H1 (cell line): ENCODE data around the gene SCN10A. TPM values are rescaled to one million over a fixed set of nuclear protein-coding genes. Genes with fewer than 3 reads are reported as not detected.

Experiments used
- CTCF ChIA-PET: fragments of 300-600 bp; sonication (Branson Sonifier 250); formaldehyde crosslinking; loops from one replicate; lab custom pipeline; 2021; ENCODE audit not compliant: partially characterized antibody; lab: Charles Lee
- POLR2A ChIA-PET: fragments of 300-600 bp; sonication (Branson Sonifier 250); formaldehyde crosslinking; loops from one replicate; lab custom pipeline; 2021; ENCODE audit warnings: inconsistent platforms; ENCODE audit not compliant: partially characterized antibody; lab: Charles Lee
- DNase-seq, 2 experiments: peaks; one replicate each; pipeline versions ENCODE4 v3.0.0 to v3.0.0-alpha.2; 2010 to 2022; ENCODE audit warnings: low spot score in 2 of 2, low read depth in 1 of 2, mixed read lengths in 1 of 2
- FAIRE-seq: peaks from 2 replicates; lab custom pipeline; 2011; peaks lifted over from hg19 to GRCh38; lab: Jason Lieb, UNC
- H2AFZ ChIP-seq: 2 replicates; pipeline ENCODE4 v1.8.1; 2012; ENCODE audit warnings: low read length, inconsistent platforms
- H2AK5ac ChIP-seq: 2 replicates; pipeline ENCODE4 v1.6.1; 2013; ENCODE audit warnings: low read depth, low read length
- H2BK120ac ChIP-seq: replicated peaks from 2 replicates; pipeline ENCODE3; 2013; ENCODE audit warnings: low read depth, low read length, inconsistent platforms
- H2BK12ac ChIP-seq: 2 replicates; pipeline ENCODE4 v1.6.1; 2013; ENCODE audit warnings: low read depth, low read length
- H2BK15ac ChIP-seq: 2 replicates; pipeline ENCODE4 v1.6.1; 2013; ENCODE audit warnings: low read length
- H2BK20ac ChIP-seq: 2 replicates; pipeline ENCODE4 v1.6.1; 2013; ENCODE audit warnings: low read length
- H2BK5ac ChIP-seq: 2 replicates; pipeline ENCODE4 v1.6.1; 2013; ENCODE audit warnings: low read depth, low read length
- H3K14ac ChIP-seq: 2 replicates; pipeline ENCODE4 v1.6.1; 2013; ENCODE audit warnings: inconsistent platforms; ENCODE audit not compliant: insufficient read length
- H3K18ac ChIP-seq: 2 replicates; pipeline ENCODE4 v1.6.1; 2013; ENCODE audit warnings: low read length; ENCODE audit errors: extremely low read depth
- H3K23ac ChIP-seq: 2 replicates; pipeline ENCODE4 v1.6.1; 2013; ENCODE audit warnings: inconsistent platforms; ENCODE audit not compliant: insufficient read length
- H3K23me2 ChIP-seq: 2 replicates; pipeline ENCODE4 v1.6.1; 2013; ENCODE audit warnings: low read depth, low read length
- H3K27ac ChIP-seq: 2 replicates; pipeline ENCODE4 v1.6.1; 2011; ENCODE audit warnings: low read depth, low read length, inconsistent platforms
- H3K27me3 ChIP-seq, 4 experiments: replicated peaks in 1 of 4; 1 replicate in 1 of 4; 2 replicates in 3 of 4; pipeline versions ENCODE4 v1.6.1 to v1.8.1; 2011 to 2013; ENCODE audit warnings: low read length in 3 of 4, mild to moderate bottlenecking in 3 of 4, inconsistent platforms in 2 of 4, mixed read lengths in 2 of 4, moderate library complexity in 1 of 4; ENCODE audit not compliant: control insufficient read depth in 3 of 4, insufficient read depth in 3 of 4; ENCODE audit errors: extremely low read depth in 1 of 4
- H3K36me3 ChIP-seq, 4 experiments: 2 replicates each; pipeline versions ENCODE4 v1.6.1 to v1.8.1; 2011 to 2013; ENCODE audit warnings: mild to moderate bottlenecking in 4 of 4, low read length in 3 of 4, moderate library complexity in 2 of 4, control low read depth in 1 of 4, inconsistent platforms in 1 of 4; ENCODE audit not compliant: insufficient read depth in 4 of 4, control insufficient read depth in 2 of 4
- H3K4ac ChIP-seq: replicated peaks from 2 replicates; pipeline ENCODE3; 2013; ENCODE audit warnings: low read length, low read depth, mixed read lengths, inconsistent platforms; ENCODE audit not compliant: insufficient read length
- H3K4me1 ChIP-seq, 4 experiments: replicated peaks in 1 of 4; 1 replicate in 1 of 4; 2 replicates in 3 of 4; pipeline versions ENCODE4 v1.6.1 to v1.8.1; 2011 to 2013; ENCODE audit warnings: low read length in 3 of 4, inconsistent platforms in 2 of 4, mixed read lengths in 1 of 4; ENCODE audit not compliant: insufficient read depth in 4 of 4, control insufficient read depth in 3 of 4
- H3K4me2 ChIP-seq, 2 experiments: 2 replicates each; pipeline versions ENCODE4 v1.6.1 to v1.8.1; 2011 to 2013; ENCODE audit warnings: low read depth in 2 of 2, low read length in 2 of 2, control low read depth in 1 of 2, inconsistent platforms in 1 of 2, mild to moderate bottlenecking in 1 of 2; ENCODE audit not compliant: insufficient read depth in 1 of 2
- H3K4me3 ChIP-seq, 4 experiments: fragments of 200-600, 300-600 bp in 1 of 4; sonication (generic), shearing (Covaris generic), sonication (Bioruptor Twin) in 1 of 4; 2 replicates each; pipeline versions ENCODE4 v1.5.1 to v1.8.1; 2011 to 2016; ENCODE audit warnings: low read length in 4 of 4, low read depth in 3 of 4, control low read depth in 2 of 4, inconsistent platforms in 2 of 4, mild to moderate bottlenecking in 2 of 4, mixed read lengths in 1 of 4, moderate library complexity in 1 of 4; ENCODE audit not compliant: insufficient read depth in 2 of 4; ENCODE audit errors: extremely low read depth in 1 of 4
- H3K56ac ChIP-seq: replicated peaks from 2 replicates; pipeline ENCODE3; 2013; ENCODE audit warnings: low read depth, mild to moderate bottlenecking, mixed read lengths, low read length, inconsistent platforms; ENCODE audit not compliant: insufficient read length
- H3K79me1 ChIP-seq: 2 replicates; pipeline ENCODE4 v1.6.1; 2013; ENCODE audit warnings: low read depth, low read length, control low read depth
- H3K79me2 ChIP-seq, 2 experiments: 2 replicates each; pipeline versions ENCODE4 v1.6.1 to v1.8.1; 2012 to 2013; ENCODE audit warnings: low read length in 2 of 2, mild to moderate bottlenecking in 2 of 2, inconsistent platforms in 1 of 2; ENCODE audit not compliant: insufficient read depth in 2 of 2, control insufficient read depth in 1 of 2
- H3K9ac ChIP-seq, 4 experiments: replicated peaks in 1 of 4; 1 replicate in 1 of 4; 2 replicates in 3 of 4; pipeline versions ENCODE4 v1.6.1 to v1.8.1; 2011 to 2013; ENCODE audit warnings: low read depth in 3 of 4, low read length in 3 of 4, control low read depth in 2 of 4, mild to moderate bottlenecking in 2 of 4, moderate library complexity in 2 of 4, inconsistent platforms in 1 of 4; ENCODE audit errors: extremely low read depth in 1 of 4
- H3K9me3 ChIP-seq, 2 experiments: 2 replicates each; pipeline versions ENCODE4 v1.6.1 to v1.8.1; 2012 to 2013; ENCODE audit warnings: mild to moderate bottlenecking in 2 of 2, moderate library complexity in 2 of 2, control low read depth in 1 of 2, inconsistent platforms in 1 of 2, low read depth in 1 of 2, low read length in 1 of 2, mixed read lengths in 1 of 2; ENCODE audit not compliant: insufficient read depth in 2 of 2
- H4K20me1 ChIP-seq, 2 experiments: replicated peaks in 1 of 2; 2 replicates each; pipeline versions ENCODE3 to v1.8.1; 2011 to 2013; ENCODE audit warnings: inconsistent platforms in 2 of 2, low read length in 2 of 2, mild to moderate bottlenecking in 1 of 2; ENCODE audit not compliant: insufficient read depth in 2 of 2, control insufficient read depth in 1 of 2
- H4K5ac ChIP-seq: 2 replicates; pipeline ENCODE4 v1.6.1; 2013; ENCODE audit warnings: low read length, low read depth, mixed read lengths, inconsistent platforms; ENCODE audit not compliant: insufficient read length
- H4K8ac ChIP-seq: 2 replicates; pipeline ENCODE4 v1.8.0; 2013; ENCODE audit warnings: mild to moderate bottlenecking, moderate library complexity, low read length, inconsistent platforms; ENCODE audit not compliant: insufficient read depth; ENCODE audit errors: extremely low read depth
- H4K91ac ChIP-seq: replicated peaks from 2 replicates; pipeline ENCODE3; 2013; ENCODE audit warnings: low read length, mixed read lengths, inconsistent platforms; ENCODE audit not compliant: insufficient read length
- BRCA1 ChIP-seq: IDR thresholded peaks from 2 replicates; pipeline ENCODE4 v1.6.1; 2012; ENCODE audit warnings: low read depth, low read length, improper control_type of control experiment
- CBX8 ChIP-seq: fragments of 300-800, 300-1000 bp; sonication (generic); IDR thresholded peaks from 2 replicates; pipeline ENCODE4 v1.7.1; 2016; ENCODE audit warnings: low read depth, low read length, borderline replicate concordance
- EGR1 ChIP-seq: IDR thresholded peaks from 2 replicates; pipeline ENCODE4 v1.6.1; 2011; ENCODE audit warnings: low read depth, low read length, borderline replicate concordance
- KDM1A ChIP-seq: fragments of 200-600, 300-600 bp; sonication (generic); IDR thresholded peaks from 2 replicates; pipeline ENCODE4 v1.7.1; 2016; ENCODE audit warnings: mild to moderate bottlenecking, low read length, borderline replicate concordance
- KDM4A ChIP-seq: IDR thresholded peaks from one replicate; pipeline ENCODE4 v1.7.1; 2012; ENCODE audit warnings: low read depth, mild to moderate bottlenecking, moderate library complexity, low read length, inconsistent platforms; ENCODE audit not compliant: severe bottlenecking
- NRF1 ChIP-seq: IDR thresholded peaks from 2 replicates; pipeline ENCODE4 v1.6.1; 2011; ENCODE audit warnings: mild to moderate bottlenecking, low read depth, low read length, improper control_type of control experiment
- PHF8 ChIP-seq: fragments of 200-600 bp; sonication (generic); conservative IDR thresholded peaks from 2 replicates; pipeline ENCODE4 v1.7.1; 2012; ENCODE audit warnings: low read depth, mild to moderate bottlenecking, inconsistent platforms, low read length, moderate library complexity
- POLR2A ChIP-seq, 2 experiments: IDR thresholded peaks; 1 replicate in 1 of 2; 2 replicates in 1 of 2; pipeline ENCODE4 v1.6.1; 2011; ENCODE audit warnings: low read depth in 2 of 2, low read length in 2 of 2, mild to moderate bottlenecking in 2 of 2; ENCODE audit errors: control extremely low read depth in 1 of 2
- POLR2AphosphoS5 ChIP-seq: IDR thresholded peaks from 2 replicates; pipeline ENCODE4 v1.6.1; 2011; ENCODE audit warnings: low read depth, low read length
- POU5F1 ChIP-seq: IDR thresholded peaks from 2 replicates; pipeline ENCODE4 v1.6.1; 2011; ENCODE audit warnings: low read depth, mild to moderate bottlenecking, low read length, moderate library complexity
- RFX5 ChIP-seq: IDR thresholded peaks from 2 replicates; pipeline ENCODE4 v1.6.1; 2011; ENCODE audit warnings: low read depth, low read length, improper control_type of control experiment, borderline replicate concordance
- RXRA ChIP-seq: IDR thresholded peaks from 2 replicates; pipeline ENCODE4 v1.6.1; 2011; ENCODE audit warnings: low read depth, mild to moderate bottlenecking, low read length, moderate library complexity; ENCODE audit not compliant: insufficient read depth
- SAP30 ChIP-seq: fragments of 300-600 bp; sonication (generic); IDR thresholded peaks from 2 replicates; pipeline ENCODE4 v1.7.1; 2012; ENCODE audit warnings: low read length, moderate library complexity, mild to moderate bottlenecking, inconsistent platforms; ENCODE audit not compliant: insufficient read depth, insufficient replicate concordance
- SIX5 ChIP-seq: IDR thresholded peaks from 2 replicates; pipeline ENCODE4 v1.6.1; 2011; ENCODE audit warnings: mild to moderate bottlenecking, low read depth, low read length
- TCF12 ChIP-seq: IDR thresholded peaks from 2 replicates; pipeline ENCODE4 v1.6.1; 2011; ENCODE audit warnings: low read depth, mild to moderate bottlenecking, low read length
- ZNF274 ChIP-seq: IDR thresholded peaks from 2 replicates; pipeline ENCODE4 v1.7.0; 2012; ENCODE audit warnings: low read length, borderline replicate concordance; ENCODE audit errors: extremely low read depth
- WGBS, 2 experiments: shearing (Covaris generic) in 1 of 2; methylation state at CpG; one replicate each; pipeline versions ENCODE4 v1.1.6 to v1.1.7; 2013 to 2015; ENCODE audit warnings: low lambda C conversion rate in 2 of 2, mixed read lengths in 2 of 2, inconsistent platforms in 1 of 2, low coverage in 1 of 2, missing lambda C conversion rate in 1 of 2; ENCODE audit not compliant: insufficient replicate concordance in 2 of 2, insufficient coverage in 1 of 2, insufficient read length in 1 of 2; ENCODE audit errors: extremely low coverage in 1 of 2, missing lambda C conversion rate in 1 of 2; 5-methylcytosine and 5-hydroxymethylcytosine counted together
- polyA plus RNA-seq, 7 experiments: library from polyadenylated mRNA; depleted of rRNA in 3 of 7; stranded (reverse) in 5 of 7; unstranded in 2 of 7; fragments of >200 nt in 5 of 7; fragments of 200-250 nt in 2 of 7; gene quantifications; 1 replicate in 5 of 7; 2 replicates in 1 of 7; 4 replicates in 1 of 7; pipeline versions ENCODE4 v1.2.1 to v1.2.3, GENCODE V29; 2011 to 2013; ENCODE audit warnings: missing spikeins in 2 of 7, mixed read lengths in 2 of 7
- total RNA-seq: library from RNA; stranded (reverse); fragmentation: NEBNext Ultra II Directional; extraction: Animal tissue kit (Norgen Biotek cat#: 25700); gene quantifications from 2 replicates; pipeline ENCODE4 v1.2.1, GENCODE V29; 2021

SCN10A gene
- total and polyA plus RNA-seq, 2 of the 8 experiments (the other 6 are each of a cell fraction or from before 2014, with no cell fraction given), result not detected

- no peak overlapping the region for H3K4me2 ChIP-seq
- 92% methylated on average over 12 of the region's 12 CpGs; no CpG with 5 or more reads in 1 of the 2 experiments for WGBS, 2 experiments
- H3K79me2 ChIP-seq, result no peaks in the 10 kb centered on the region
- no peak overlapping the region for H2BK20ac ChIP-seq
- H3K14ac ChIP-seq, result no peak overlapping the region
- no peak overlapping the region for H2AK5ac ChIP-seq
- no peak overlapping the region for H3K27ac ChIP-seq
- H3K4ac ChIP-seq, result no peak overlapping the region
- H3K9me3 ChIP-seq, result no peaks in the 10 kb centered on the region
- no peak overlapping the region for H3K18ac ChIP-seq
- H2BK120ac ChIP-seq, result no peak overlapping the region
- H3K23me2 ChIP-seq, result no peaks in the 10 kb centered on the region
- DNase-seq, result no peak
- no peak overlapping the region for H2AFZ ChIP-seq
- H3K36me3 ChIP-seq, result no peaks in the 10 kb centered on the region
- no peaks in the 10 kb centered on the region for H3K4me1 ChIP-seq
- H3K27me3 ChIP-seq, result no peaks in the 10 kb centered on the region; a peak in 1 of 7 replicates
- no peak overlapping the region for H4K5ac ChIP-seq
- H4K20me1 ChIP-seq, result no peaks in the 10 kb centered on the region
- H3K9ac ChIP-seq, result no peak overlapping the region
- H2BK12ac ChIP-seq, result no peak overlapping the region
- H2BK5ac ChIP-seq, result no peak overlapping the region
- no peak overlapping the region for H4K8ac ChIP-seq
- no peak overlapping the region for H3K4me3 ChIP-seq
- no peak overlapping the region for H4K91ac ChIP-seq
- no peaks in the 10 kb centered on the region for H3K79me1 ChIP-seq
- no peak overlapping the region for H2BK15ac ChIP-seq
- no peak overlapping the region for H3K56ac ChIP-seq
- H3K23ac ChIP-seq, result no peak overlapping the region
- ChIA-PET POLR2A (no interaction called here), CTCF (interaction anchor here (0.6 to 1.0 kb wide), 2 partner anchors 137 to 1415 kb away, joined by 3 read pairs; no protein-coding TSS in a partner anchor)
- FAIRE-seq, result no peak
- no peak for TF ChIP-seq RXRA
- no peak for TF ChIP-seq POLR2AphosphoS5
- no peak for TF ChIP-seq POLR2A (IDR thresholded peaks at IDR 0.05; ENCODE audit: control extremely low read depth in 1 of 2, low read depth in 2 of 2, low read length in 2 of 2)
- no peak for TF ChIP-seq POU5F1
- TF ChIP-seq ZNF274, result no peak
- TF ChIP-seq KDM4A, result no peak
- TF ChIP-seq KDM1A, result no peak
- TF ChIP-seq SAP30, result no peak
- TF ChIP-seq PHF8, result no peak
- TF ChIP-seq EGR1, result no peak
- TF ChIP-seq TCF12, result no peak
- TF ChIP-seq RFX5, result no peak
- no peak for TF ChIP-seq CBX8
- no peak for TF ChIP-seq SIX5
- no peak for TF ChIP-seq NRF1
- no peak for TF ChIP-seq BRCA1
Measured at GRCh38 chr3:38698061-38698460, 118.0 kb downstream of the SCN10A start.
